HG02759 (cell line): Measurements from ENCODE around the gene CABLES1.

Source experiments
- ATAC-seq: cut with Tn5 transposase; IDR thresholded peaks from one replicate; pipeline ENCODE4 v1.9.1; 2021; ENCODE audit warnings: mild to moderate bottlenecking, moderate library complexity; ENCODE audit not compliant: unreplicated experiment

The CABLES1 gene

GRCh38 chr18:23211146-23211545, 75.9 kb downstream of the CABLES1 start:
- no peak for ATAC-seq

- no peak for ATAC-seq
Measured at GRCh38 chr18:23212161-23212560, 76.9 kb downstream of the CABLES1 start.

GRCh38 chr18:23213200-23213599, 77.9 kb downstream of the CABLES1 start:
- no peak for ATAC-seq

- no peak for ATAC-seq
Measured at GRCh38 chr18:23217781-23218180, 82.5 kb downstream of the CABLES1 start.

GRCh38 chr18:23220355-23220754, 85.1 kb downstream of the CABLES1 start:
- no peak for ATAC-seq

- no peak for ATAC-seq
Measured at GRCh38 chr18:23223641-23224040, 88.4 kb downstream of the CABLES1 start.

- ATAC-seq, result no peak
Measured at GRCh38 chr18:23225503-23225902, 90.2 kb downstream of the CABLES1 start.

GRCh38 chr18:23226391-23226790, 91.1 kb downstream of the CABLES1 start:
- no peak for ATAC-seq

- ATAC-seq, result no peak
Measured at GRCh38 chr18:23226930-23227725, 91.8 kb downstream of the CABLES1 start.

- ATAC-seq, result no peak
Measured at GRCh38 chr18:23227726-23228070, 92.4 kb downstream of the CABLES1 start.

- peak; percentile 45 for ATAC-seq
Measured at GRCh38 chr18:23228102-23229061, 93.1 kb downstream of the CABLES1 start.

- ATAC-seq, result no peak
Measured at GRCh38 chr18:23229472-23229871, 94.2 kb downstream of the CABLES1 start.

GRCh38 chr18:23230686-23231085, 95.4 kb downstream of the CABLES1 start:
- no peak for ATAC-seq

GRCh38 chr18:23231340-23232021, 96.2 kb downstream of the CABLES1 start:
- ATAC-seq, result peak; percentile 82

GRCh38 chr18:23232331-23232730, 97.0 kb downstream of the CABLES1 start:
- no peak for ATAC-seq

GRCh38 chr18:23234619-23235018, 99.3 kb downstream of the CABLES1 start:
- ATAC-seq, result no peak

- ATAC-seq, result no peak
Measured at GRCh38 chr18:23235336-23235735, 100.1 kb downstream of the CABLES1 start.

GRCh38 chr18:23235860-23236259, 100.6 kb downstream of the CABLES1 start:
- ATAC-seq, result no peak

- no peak for ATAC-seq
Measured at GRCh38 chr18:23236876-23237468, 101.7 kb downstream of the CABLES1 start.

GRCh38 chr18:23237524-23238151, 102.4 kb downstream of the CABLES1 start:
- peak; percentile 77 for ATAC-seq
